Spleen (tissue), 7 donors: ENCODE data around the gene TYW5.

ENCODE experiments used
- POLR2AphosphoS5 ChIP-seq, 3 donors: sonication (generic); formaldehyde crosslinking; IDR thresholded peaks; one replicate each; pipeline ENCODE4 v1.5.1; 2017; ENCODE audit warnings: antibody characterized with exemption in 3 of 3
- TF ChIP-seq, protein P1 (sequence below), 11 experiments: fragments of 200-600 bp in 7 of 11; fragments of 450-650 bp in 4 of 11; sonication (generic) in 4 of 11; IDR thresholded peaks in 8 of 11; conservative IDR thresholded peaks in 3 of 11; 1 replicate in 7 of 11; 2 replicates in 4 of 11; pipeline versions ENCODE4 v1.4.0 to v1.8.0; 2016 to 2021; ENCODE audit warnings: antibody characterized with exemption in 11 of 11, inconsistent platforms in 4 of 11, mild to moderate bottlenecking in 1 of 11
- donor health status: DM: no; HTN: no; CAD: no; lungs with moderate emphysema.
- donor health status: DM: no; HTN: no; CAD: no.
- donor health status: DM: no; HTN: no; CAD: no.

DNA sequence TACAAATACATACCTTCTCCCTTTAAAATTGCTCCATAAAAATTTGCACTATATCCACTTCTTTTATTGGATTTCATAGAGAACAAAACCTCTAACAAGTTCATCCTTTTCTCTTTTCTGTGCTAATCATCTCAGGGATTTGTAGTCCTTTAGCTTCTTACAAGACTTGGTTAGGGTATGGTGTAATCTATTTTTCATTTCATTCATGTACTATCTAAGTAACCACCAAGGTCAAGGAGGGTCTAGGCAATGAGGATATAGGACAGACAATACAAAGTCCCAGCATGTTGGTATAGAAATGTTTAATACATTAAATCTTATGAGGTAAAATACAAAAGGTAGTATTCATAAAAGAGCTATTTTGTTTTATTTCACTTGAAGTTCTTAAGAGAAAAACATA, 26.7 kb downstream of the TYW5 start:
- TF ChIP-seq, protein P1, sequence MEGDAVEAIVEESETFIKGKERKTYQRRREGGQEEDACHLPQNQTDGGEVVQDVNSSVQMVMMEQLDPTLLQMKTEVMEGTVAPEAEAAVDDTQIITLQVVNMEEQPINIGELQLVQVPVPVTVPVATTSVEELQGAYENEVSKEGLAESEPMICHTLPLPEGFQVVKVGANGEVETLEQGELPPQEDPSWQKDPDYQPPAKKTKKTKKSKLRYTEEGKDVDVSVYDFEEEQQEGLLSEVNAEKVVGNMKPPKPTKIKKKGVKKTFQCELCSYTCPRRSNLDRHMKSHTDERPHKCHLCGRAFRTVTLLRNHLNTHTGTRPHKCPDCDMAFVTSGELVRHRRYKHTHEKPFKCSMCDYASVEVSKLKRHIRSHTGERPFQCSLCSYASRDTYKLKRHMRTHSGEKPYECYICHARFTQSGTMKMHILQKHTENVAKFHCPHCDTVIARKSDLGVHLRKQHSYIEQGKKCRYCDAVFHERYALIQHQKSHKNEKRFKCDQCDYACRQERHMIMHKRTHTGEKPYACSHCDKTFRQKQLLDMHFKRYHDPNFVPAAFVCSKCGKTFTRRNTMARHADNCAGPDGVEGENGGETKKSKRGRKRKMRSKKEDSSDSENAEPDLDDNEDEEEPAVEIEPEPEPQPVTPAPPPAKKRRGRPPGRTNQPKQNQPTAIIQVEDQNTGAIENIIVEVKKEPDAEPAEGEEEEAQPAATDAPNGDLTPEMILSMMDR (IDR thresholded peaks at IDR 0.05 in 8 of 11, conservative IDR thresholded peaks at IDR 0.05 in 3 of 11): no peak
- TF ChIP-seq POLR2AphosphoS5 (IDR thresholded peaks at IDR 0.05): no peak
